Gastroesophageal sphincter (tissue), 4 donors: ENCODE measurements around the gene BAX. TPM values are rescaled to one million over a fixed set of nuclear protein-coding genes. Genes with fewer than 3 reads are reported as not detected.

ENCODE experiments used
- ATAC-seq: fragments of 150-250 bp; one replicate; pipeline ENCODE4 v1.9.1; 2016; ENCODE audit warnings: mild to moderate bottlenecking, moderate library complexity
- H3K27ac ChIP-seq, 4 donors: fragments of 200-600 bp; sonication (generic) in 3 of 4; 1 replicate in 3 of 4; 2 replicates in 1 of 4; pipeline ENCODE4 v1.5.1; 2016 to 2019
- H3K27me3 ChIP-seq: fragments of 200-600 bp; sonication (generic); one replicate; pipeline ENCODE4 v1.5.1; 2019
- H3K36me3 ChIP-seq, 2 donors: fragments of 200-600 bp; sonication (generic); one replicate each; pipeline ENCODE4 v1.5.1; 2019; ENCODE audit warnings: control low read depth in 1 of 2
- H3K4me1 ChIP-seq, 3 donors: fragments of 200-600 bp; sonication (generic); 1 replicate in 2 of 3; 2 replicates in 1 of 3; pipeline ENCODE4 v1.5.1; 2016 to 2019; ENCODE audit warnings: control low read depth in 2 of 3
- H3K4me3 ChIP-seq, 2 donors: fragments of 200-600 bp; sonication (generic); one replicate each; pipeline ENCODE4 v1.5.1; 2019; ENCODE audit warnings: mild to moderate bottlenecking in 1 of 2, moderate library complexity in 1 of 2
- H3K9me3 ChIP-seq, 3 donors: fragments of 200-600 bp; sonication (generic); one replicate each; pipeline ENCODE4 v1.5.1; 2017 to 2019; ENCODE audit warnings: control low read depth in 2 of 3
- CTCF ChIP-seq, 4 experiments: fragments of 200-600 bp in 2 of 4; fragments of 450-650 bp in 2 of 4; sonication (generic) in 1 of 4; IDR thresholded peaks; one replicate each; pipeline ENCODE4 v1.5.1; 2017 to 2019; ENCODE audit warnings: antibody characterized with exemption in 4 of 4, mild to moderate bottlenecking in 2 of 4, moderate library complexity in 2 of 4
- EP300 ChIP-seq: sonication (generic); formaldehyde crosslinking; IDR thresholded peaks from one replicate; pipeline ENCODE4 v1.6.1; 2017; ENCODE audit warnings: antibody characterized with exemption, mild to moderate bottlenecking
- POLR2A ChIP-seq, 2 donors: fragments of 450-650 bp; IDR thresholded peaks; one replicate each; pipeline ENCODE4 v1.6.1; 2017; ENCODE audit warnings: antibody characterized with exemption in 2 of 2, mild to moderate bottlenecking in 2 of 2, moderate library complexity in 1 of 2
- POLR2AphosphoS5 ChIP-seq: sonication (generic); formaldehyde crosslinking; IDR thresholded peaks from one replicate; pipeline ENCODE4 v1.6.1; 2017; ENCODE audit warnings: antibody characterized with exemption
- WGBS, 2 donors: methylation state at CpG; one replicate each; pipeline ENCODE4 v1.1.5; 2018; ENCODE audit warnings: low coverage in 1 of 2; 5-methylcytosine and 5-hydroxymethylcytosine counted together
- total RNA-seq, 4 donors: library from RNA; depleted of rRNA; stranded (reverse); fragments of >200 nt; gene quantifications; one replicate each; pipeline ENCODE4 v1.1.0, GENCODE V29; 2016

BAX gene
- total RNA-seq, 4 donors from 2014 or later = 31.5 to 40.8 (median 34.8) TPM

DNA sequence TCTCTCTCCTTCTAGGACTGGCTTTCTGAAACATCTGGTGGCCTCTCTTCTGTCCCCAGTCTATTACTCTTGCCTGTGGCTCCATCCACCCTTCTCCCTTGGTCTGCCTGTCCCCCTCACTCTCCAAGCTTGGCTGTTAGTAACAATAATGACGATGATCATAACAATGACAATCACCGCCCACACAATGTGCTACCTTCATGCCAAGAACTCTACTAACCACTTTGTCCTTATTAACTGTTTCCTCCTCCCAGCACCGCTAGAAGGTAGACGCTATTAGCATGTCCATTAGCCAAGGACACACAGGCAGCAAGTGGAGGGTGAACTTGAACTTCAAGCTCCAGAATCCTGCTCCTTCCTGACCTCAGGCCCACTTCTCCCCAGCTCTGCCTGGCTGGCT is 35.7 kb downstream of the BAX start:
- TF ChIP-seq POLR2A (IDR thresholded peaks at IDR 0.05) = no peak
- no peak for TF ChIP-seq EP300
- TF ChIP-seq POLR2AphosphoS5 = no peak
- no peak for TF ChIP-seq CTCF (IDR thresholded peaks at IDR 0.05)
- ATAC-seq = no peak
- Histone ChIP-seq H3K27ac (peak overlapping the region in 3 of 4 donors; percentile 43 to 95 (median 46)), H3K9me3 (no peaks in the 10 kb centered on the region), H3K27me3 (no peaks in the 10 kb centered on the region), H3K4me3 (peak overlapping the region in 1 of 2 donors; percentile 66), H3K36me3 (peaks cover 0 to 56% of the 10 kb centered on the region in 2 donors), H3K4me1 (peaks cover 0 to 43% (median 29%) of the 10 kb centered on the region in 3 donors)
- 53 to 63% methylated on average over 4 of the region's 4 CpGs for WGBS, 2 donors

- no peaks in the 10 kb centered on the region for H3K9me3 ChIP-seq
- peak overlapping the region in 3 of 4 donors; percentile 93 to 95 (median 95) for H3K27ac ChIP-seq
- ATAC-seq = no peak
- 73 to 100% methylated on average over 1 to 4 of the region's 22 CpGs for WGBS, 2 donors
- peaks cover 0 to 48% of the 10 kb centered on the region in 2 donors for H3K36me3 ChIP-seq
- peak overlapping the region in 1 of 2 donors; percentile 66 for H3K4me3 ChIP-seq
- TF ChIP-seq POLR2AphosphoS5 (no peak), POLR2A (IDR thresholded peaks at IDR 0.05) (no peak), EP300 (no peak), CTCF (IDR thresholded peaks at IDR 0.05) (no peak)
- H3K4me1 ChIP-seq = peaks cover 0 to 46% (median 29%) of the 10 kb centered on the region in 3 donors
- no peaks in the 10 kb centered on the region for H3K27me3 ChIP-seq
These were observed 36.4 kb downstream of the BAX start for GRCh38 chr19:48991011-48991609.

- H3K36me3 ChIP-seq = peaks cover 0 to 39% of the 10 kb centered on the region in 2 donors
- TF ChIP-seq POLR2AphosphoS5 (peak; percentile 92), EP300 (no peak), CTCF (IDR thresholded peaks at IDR 0.05) (no peak), POLR2A (IDR thresholded peaks at IDR 0.05) (peak; percentile 48 to 65)
- H3K27me3 ChIP-seq = no peaks in the 10 kb centered on the region
- 0 to 22% methylated on average over 2 to 8 of the region's 8 CpGs for WGBS, 2 donors
- peak overlapping the region; percentile 66 to 81 for H3K4me3 ChIP-seq
- peak; percentile 44 for ATAC-seq
- peaks cover 0 to 46% (median 29%) of the 10 kb centered on the region in 3 donors for H3K4me1 ChIP-seq
- no peaks in the 10 kb centered on the region for H3K9me3 ChIP-seq
- peak overlapping the region; percentile 93 to 95 (median 94) for H3K27ac ChIP-seq
These were observed 37.4 kb downstream of the BAX start for GRCh38 chr19:48991873-48992580.

GRCh38 chr19:48992581-48993174 is 38.0 kb downstream of the BAX start:
- Histone ChIP-seq H3K4me1 (peaks cover 0 to 46% (median 29%) of the 10 kb centered on the region in 3 donors), H3K36me3 (peaks cover 0 to 33% of the 10 kb centered on the region in 2 donors), H3K27ac (peak overlapping the region; percentile 93 to 95 (median 94)), H3K9me3 (no peaks in the 10 kb centered on the region), H3K27me3 (no peaks in the 10 kb centered on the region), H3K4me3 (peak overlapping the region; percentile 66 to 81)
- TF ChIP-seq CTCF (IDR thresholded peaks at IDR 0.05) = no peak
- no peak for TF ChIP-seq POLR2AphosphoS5
- no peak for TF ChIP-seq EP300
- no peak for TF ChIP-seq POLR2A (IDR thresholded peaks at IDR 0.05)
- 0% methylated on average over 10 of the region's 20 CpGs for WGBS, 2 donors
- ATAC-seq = peak; percentile 0
